HG03439 (cell line): ENCODE data around the gene MAL.
A peak's percentile ranks its signal among the peaks of the same experiment; 100 is the strongest.
"Not testable (repeated sequence)": the region's sequence is repeated elsewhere in the genome, so short reads cannot be mapped to it uniquely, and the experiment has no call there.

ENCODE experiments used
- ATAC-seq: cut with Tn5 transposase; IDR thresholded peaks from one replicate; pipeline ENCODE4 v1.9.1; 2021; ENCODE audit warnings: mild to moderate bottlenecking, moderate library complexity; ENCODE audit not compliant: unreplicated experiment

MAL gene

DNA sequence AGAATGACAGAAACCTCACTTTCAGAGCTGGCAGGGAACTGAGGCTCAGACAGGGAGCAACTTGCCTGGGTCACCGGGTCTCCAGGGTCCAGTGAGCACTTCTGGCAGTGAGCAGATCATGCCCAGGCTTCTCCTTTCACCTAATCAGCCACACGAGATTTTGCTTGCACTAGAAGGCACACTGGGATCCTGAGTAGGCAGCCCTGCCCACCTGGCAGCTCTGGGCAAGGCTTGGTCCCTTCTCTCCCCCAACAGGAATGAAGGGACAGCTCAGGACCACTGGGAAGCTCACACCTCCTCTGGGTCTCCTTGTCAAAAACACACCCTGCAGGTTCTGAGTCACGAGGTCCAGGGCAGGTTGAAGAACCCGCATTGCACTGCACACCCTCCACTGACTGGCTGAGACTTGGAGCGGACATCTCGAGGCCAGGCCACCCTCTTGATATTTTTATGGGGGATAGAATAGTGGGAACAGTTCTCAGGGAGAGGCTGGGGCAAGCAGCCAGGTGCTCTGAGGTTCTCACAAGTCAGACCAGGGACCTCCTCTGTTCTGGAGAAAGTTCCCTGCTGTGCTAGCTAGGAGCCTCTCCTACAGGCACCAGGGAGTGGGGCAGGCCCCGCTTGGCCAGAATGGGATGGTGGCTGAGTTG, 5.7 kb downstream of the MAL start:
- no peak for ATAC-seq

DNA sequence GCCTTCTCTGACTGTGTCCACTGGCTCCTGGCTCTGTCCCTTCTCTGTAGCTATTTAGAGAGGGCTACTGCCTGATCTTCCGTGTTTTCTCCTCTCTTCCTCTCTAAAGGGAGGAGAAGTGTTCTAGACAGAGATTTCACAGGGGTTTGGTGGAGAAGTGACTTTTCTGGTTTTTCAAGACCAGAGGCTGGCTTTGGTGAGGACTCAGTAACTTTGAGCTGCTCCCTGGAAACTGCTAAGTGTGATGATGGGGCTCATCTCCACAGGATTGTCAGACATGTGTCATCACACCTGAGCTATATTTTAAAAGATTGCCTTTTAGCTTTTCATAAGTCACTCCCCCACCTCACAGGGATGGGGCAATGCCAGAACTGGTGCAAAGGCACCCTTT, 6.2 kb downstream of the MAL start:
- ATAC-seq = no peak

DNA sequence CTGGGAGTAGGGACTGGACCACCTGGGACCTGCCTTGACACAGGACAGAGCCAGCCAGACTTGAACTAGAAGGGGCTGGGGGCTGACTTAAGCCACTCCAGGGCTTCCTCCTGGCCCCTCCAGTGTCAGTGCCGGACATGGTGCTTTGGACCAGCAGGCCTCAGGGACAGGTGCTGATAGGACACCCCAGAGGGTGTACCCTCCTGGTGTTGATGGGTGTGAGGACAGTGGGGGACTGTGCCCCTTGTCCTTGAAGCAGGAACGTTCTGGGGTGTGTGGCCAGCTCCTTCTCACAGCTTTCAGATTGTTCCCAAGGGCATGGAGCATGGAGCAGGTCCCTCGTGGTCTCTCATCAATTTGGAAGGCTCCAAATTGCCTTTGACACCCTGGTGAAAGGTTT, 6.8 kb downstream of the MAL start:
- no peak for ATAC-seq

DNA sequence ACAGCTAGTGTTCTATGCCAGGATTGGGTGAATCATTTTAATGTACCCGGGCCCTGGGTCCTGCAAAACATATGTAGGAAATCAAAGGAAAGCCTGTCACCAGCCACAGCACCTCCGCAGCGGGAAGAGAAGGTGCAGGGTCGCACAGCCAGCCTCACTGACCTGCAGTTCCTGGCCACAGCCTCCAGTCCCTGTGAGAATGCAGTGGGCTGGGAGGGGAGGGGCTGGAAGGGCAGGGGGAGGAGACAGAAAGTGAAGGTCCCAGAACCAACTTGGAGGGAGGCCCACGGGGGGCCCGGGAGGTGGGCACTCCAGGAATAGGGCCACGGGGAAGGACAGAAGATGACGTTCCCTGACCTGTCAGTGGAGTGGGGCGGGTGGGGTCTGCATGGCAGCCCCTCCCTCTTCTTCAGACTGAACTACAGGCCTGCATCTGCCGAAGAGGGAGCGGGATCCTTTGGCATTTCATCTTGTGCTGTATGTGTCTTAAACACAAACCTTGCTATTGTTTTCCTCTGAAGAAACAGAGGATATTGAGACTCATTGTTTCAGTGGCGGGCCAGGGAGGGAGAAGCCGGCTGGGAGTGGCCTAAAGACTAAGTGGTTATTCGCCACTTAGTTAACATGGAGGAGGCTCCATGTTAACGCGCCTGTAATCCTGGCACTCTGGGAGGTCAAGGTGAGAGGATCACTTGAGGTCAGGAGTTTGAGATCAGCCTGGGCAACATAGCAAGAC, 7.5 kb downstream of the MAL start:
- ATAC-seq = no peak

DNA sequence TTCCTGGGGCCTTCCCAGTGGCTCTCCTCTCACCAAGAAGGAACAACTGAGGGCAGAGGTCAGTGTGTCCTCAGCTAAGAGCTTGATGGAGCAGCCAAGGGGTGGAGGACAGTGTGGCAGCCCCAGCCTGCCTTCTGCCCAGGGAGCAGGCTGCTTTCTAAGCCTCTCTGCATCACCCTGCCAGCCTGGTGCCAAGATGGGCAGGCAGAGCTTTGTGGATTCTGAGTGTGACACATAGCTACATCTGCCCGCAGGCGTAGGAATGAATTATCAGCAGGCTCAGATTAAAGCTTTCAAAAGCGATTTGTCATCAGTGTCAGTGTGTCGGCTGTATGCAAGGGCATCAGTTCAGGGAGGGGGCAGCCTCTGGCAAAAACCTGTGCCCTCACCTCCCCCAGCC, 8.7 kb downstream of the MAL start:
- no peak for ATAC-seq

DNA sequence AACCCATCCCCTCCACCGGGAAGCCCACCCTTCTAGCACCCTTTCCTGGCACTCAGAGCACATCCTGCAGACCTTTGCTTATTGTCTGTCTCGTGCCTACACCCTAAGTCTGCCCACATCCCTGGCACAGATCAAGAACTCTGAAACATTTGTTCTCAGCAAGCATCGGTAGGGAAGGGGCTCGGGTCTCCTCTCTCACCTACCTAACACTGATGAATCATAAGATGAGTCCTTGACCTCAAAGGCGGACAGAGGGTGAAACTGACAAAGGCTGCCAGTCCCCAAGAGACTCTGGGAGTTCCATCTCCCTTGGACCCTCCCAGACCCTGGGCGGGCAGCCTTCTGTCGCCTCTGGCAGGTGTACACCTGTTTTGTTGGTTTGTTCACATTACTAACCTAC, 9.3 kb downstream of the MAL start:
- ATAC-seq = no peak

DNA sequence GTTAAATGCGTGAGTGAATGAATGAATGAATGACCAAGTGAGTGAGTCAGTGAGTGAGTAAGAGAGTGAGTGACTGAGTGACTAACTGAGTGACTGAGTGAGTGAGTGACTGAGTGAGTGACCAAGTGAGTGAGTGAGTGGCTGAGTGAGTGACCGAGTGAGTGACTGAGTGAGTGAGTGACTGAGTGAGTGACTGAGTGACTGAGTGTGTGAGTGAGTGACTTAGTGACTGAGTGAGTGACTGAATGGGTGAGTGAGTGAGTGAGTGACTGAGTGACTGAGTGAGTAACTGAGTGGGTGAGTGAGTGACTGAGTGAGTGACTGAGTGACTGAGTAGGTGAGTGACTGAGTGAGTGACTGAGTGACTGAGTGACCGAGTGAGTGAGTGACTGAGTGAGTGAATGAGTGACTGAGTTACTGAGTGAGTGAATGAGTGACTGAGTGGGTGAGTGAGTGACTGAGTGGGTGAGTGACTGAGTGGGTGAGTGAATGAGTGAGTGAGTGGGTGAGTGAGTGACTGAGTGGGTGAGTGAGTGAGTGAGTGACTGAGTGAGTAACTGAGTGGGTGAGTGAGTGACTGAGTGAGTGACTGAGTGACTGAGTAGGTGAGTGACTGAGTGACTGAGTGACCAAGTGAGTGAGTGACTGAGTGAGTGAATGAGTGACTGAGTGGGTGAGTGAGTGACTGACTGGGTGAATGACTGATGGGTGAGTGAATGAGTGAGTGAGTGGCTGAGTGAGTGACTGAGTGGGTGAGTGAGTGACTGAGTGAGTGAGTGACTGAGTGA, 11.3 kb downstream of the MAL start:
- ATAC-seq = no peak

DNA sequence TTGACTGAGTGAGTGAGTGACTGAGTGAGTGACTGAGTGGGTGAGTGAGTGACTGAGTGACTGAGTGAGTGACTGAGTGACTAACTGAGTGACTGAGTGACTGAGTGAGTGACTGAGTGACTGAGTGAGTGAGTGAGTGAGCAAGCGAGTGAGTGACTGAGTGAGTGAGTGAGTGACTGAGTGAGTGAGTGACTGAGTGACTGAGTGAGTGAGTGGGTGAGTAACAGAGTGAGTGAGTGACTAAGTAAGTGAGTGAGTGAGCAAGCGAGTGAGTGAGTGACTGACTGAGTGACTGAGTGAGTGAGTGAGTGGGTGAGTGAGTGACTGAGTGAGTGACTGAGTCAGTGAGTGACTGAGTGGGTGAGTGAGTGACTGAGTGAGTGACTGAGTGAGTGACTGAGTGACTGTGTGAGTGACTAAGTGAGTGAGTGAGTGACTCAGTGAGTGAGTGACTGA, 11.9 kb downstream of the MAL start:
- no peak for ATAC-seq

DNA sequence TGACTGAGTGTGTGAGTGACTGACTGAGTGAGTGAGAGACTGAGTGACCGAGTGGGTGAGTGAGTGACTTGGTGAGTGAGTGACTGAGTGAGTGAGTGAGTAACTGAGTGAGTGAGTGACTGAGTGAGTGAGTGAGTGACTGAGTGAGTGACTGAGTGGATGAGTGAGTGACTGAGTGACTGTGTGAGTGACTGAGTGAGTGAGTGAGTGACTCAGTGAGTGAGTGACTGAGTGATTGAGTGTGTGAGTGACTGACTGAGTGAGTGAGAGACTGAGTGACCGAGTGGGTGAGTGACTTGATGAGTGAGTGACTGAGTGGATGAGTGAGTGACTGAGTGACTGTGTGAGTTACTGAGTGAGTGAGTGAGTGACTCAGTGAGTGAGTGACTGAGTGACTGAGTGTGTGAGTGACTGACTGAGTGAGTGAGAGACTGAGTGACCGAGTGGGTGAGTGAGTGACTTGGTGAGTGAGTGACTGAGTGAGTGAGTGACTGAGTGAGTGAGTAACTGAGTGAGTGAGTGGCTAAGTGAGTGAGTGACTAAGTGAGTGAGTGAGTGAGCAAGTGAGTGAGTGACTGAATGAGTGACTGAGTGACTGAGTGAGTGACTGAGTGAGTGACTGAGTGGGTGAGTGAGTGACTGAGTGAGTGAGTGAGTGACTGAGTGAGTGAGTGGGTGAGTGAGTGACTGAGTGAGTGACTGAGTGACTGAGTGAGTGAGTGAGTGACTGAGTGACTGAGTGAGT, 12.5 kb downstream of the MAL start:
- not testable (repeated sequence) for ATAC-seq

DNA sequence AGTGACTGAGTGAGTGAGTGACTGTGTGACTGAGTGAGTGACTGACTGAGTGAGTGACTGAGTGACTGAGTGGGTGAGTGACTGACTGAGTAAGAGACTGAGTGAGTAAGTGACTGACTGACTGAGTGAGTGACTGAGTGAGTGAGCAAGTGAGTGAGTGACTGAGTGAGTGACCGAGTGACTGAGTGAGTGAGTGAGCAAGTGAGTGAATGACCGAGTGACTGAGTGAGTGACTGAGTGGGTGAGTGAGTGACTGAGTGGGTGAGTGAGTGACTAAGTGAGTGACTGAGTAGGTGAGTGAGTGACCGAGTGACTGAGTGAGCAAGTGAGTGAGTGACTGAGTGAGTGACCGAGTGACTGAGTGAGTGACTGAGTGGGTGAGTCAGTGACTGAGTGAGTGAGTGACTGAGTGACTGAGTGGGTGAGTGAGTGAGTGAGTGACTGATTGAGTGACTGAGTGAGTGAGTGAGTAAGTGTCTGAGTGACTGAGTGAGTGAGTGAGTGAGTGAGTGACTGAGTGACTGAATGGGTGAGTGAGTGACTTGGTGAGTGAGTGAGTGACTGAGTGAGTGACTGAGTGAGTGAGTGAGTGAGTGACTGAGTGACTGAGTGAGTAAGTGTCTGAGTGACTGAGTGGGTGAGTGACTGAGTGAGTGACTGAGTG, 13.3 kb downstream of the MAL start:
- no peak for ATAC-seq

DNA sequence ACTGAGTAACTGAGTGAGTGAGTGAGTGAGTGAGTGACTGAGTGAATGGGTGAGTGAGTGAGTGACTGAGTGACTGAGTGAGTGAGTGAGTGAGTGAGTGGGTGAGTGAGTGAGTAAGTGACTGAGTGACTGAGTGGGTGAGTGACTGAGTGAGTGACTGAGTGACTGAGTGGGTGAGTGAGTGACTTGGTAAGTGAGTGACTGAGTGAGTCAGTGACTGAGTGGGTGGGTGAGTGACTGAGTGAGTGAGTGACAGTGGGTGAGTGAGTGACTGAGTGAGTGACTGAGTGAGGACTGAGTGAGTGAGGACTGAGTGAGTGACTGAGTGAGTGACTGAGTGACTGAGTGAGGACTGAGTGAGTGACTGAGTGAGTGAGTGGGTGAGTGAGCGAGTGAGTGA, 13.9 kb downstream of the MAL start:
- no peak for ATAC-seq

DNA sequence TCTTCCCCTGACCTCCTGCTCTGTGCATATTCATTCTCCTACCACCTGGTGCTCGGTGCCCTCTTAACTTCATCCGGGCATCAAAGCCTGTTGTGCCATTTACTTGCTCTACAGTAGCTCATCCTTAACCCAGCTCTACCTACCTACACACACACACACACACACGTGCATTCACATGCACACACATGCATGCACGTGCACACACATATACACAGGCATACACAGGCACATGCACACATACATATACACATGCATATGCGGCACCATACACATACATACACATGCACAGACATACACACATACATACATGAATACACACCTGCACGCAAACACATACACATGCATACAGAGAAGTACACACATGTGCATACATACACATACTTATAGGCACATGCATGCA, 14.5 kb downstream of the MAL start:
- no peak for ATAC-seq

DNA sequence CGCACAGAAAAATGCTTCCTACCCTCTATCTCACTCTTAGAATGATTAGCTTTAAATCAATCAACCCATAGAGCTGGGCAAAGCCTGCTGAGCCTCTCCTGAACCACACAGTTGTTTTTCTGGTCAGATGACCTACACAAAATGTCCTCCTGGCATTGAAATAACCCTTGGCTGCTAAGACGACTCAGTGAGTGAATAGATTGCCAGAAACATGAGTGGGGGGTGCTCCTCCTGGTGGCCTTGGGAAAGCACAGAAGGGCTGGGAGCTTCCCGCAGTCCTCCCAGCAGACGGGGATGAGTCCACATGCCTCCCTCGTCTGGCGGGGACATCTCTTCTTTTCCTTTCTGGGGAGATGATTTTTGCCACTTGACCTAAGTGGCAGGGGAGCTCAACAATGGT, 14.9 kb downstream of the MAL start:
- ATAC-seq = no peak

DNA sequence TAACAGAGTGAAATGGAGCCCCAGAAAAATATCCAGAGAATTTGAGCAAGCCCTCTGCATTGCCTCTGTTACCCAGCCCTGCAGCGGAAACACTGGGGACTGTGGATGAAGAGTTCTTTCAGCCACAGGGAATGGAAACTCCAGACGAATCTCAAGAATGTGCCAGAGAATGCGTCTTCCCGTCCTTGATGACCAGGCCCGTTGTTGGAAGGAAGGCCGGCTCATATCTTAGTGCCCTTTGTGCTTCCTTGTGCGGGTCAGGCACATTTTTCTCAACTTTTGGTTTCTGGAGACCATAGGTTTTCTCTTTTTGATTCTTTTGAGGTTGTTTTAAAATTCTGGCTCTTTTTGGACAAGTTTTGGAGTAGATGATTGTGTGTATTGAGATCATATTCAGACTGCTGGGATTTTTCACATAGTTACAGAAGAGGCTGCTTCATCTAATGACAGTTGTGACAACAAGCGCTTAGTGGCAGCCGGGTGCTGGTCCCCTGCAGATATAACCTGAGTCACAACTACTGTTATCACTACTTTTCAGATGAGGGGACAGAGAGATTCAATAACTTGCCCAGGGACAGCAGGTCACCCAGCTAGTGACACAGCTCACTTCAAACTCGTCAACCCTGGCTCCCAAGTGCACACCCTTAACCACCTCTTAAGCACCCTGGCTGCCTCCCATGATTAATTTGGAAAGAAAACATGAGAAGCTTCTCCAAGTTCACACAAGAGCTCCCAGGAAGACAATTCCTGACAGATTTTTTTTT, 15.7 kb downstream of the MAL start:
- ATAC-seq = no peak

DNA sequence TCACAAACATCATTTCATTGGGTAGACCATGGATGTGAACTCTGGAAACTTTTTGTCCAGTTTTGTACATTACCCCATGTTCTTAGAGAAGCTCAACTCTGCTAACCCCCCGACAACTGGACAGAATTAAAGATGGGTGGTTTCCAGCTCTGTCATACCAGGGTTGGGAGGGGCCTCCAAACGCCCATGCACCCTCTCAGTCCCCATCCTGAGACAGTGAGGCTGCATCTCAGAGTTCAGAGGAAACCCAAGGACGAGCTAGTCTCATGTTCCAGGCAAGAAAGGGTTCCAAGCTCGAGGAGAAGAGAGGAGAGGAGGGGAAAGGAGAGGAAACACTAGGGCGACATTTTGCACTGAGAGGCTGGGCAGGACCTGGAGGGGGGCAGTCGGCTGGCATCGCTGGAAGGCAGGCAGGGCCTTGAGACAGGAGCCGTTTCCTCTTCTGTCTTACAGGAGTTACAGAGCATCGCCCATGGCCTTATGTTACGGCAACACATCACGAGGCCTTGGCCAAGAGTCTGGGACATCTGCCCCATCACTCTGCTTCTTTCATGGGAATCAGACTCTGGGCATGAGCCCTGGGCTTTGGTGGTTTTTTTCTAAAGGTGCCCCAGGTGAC, 16.4 kb downstream of the MAL start:
- no peak for ATAC-seq

DNA sequence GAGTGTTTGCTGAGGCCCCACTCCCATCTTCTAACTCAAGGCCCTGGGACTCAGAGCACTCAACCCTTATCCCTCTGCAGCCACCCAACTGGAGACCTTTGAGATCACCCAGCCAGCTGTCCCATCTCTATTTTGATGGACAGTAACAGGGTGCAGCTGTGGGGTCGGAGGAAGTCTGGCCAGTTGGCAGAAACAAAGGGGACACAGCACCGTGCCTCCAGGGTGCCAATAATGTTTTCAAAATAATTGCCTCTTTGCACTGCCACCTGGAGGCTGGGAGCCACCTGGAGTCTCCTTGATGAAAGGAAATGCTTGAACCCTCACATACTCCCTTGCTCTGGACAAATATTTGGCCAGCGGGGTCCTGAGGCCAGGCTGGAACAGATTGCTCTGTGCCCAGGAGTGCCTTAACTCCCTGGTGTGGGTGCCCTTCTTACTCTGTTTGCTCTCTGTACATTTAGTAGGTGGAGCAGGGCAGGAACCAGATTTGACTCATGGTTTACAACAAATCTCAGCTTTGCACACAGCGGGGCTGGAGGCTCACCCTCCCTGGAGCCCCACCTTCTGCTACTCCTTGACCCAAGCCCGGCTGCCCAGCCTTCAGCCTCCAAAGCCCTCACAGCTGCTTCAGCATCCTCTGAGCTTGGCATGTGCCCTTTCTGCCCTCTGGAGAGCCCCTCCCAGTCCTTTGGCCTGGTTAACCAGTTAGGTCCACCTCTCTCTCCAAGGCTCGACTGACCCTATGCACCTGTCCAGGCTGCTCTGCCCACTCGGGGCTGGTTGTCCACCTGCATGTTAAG, 17.2 kb downstream of the MAL start:
- no peak for ATAC-seq

DNA sequence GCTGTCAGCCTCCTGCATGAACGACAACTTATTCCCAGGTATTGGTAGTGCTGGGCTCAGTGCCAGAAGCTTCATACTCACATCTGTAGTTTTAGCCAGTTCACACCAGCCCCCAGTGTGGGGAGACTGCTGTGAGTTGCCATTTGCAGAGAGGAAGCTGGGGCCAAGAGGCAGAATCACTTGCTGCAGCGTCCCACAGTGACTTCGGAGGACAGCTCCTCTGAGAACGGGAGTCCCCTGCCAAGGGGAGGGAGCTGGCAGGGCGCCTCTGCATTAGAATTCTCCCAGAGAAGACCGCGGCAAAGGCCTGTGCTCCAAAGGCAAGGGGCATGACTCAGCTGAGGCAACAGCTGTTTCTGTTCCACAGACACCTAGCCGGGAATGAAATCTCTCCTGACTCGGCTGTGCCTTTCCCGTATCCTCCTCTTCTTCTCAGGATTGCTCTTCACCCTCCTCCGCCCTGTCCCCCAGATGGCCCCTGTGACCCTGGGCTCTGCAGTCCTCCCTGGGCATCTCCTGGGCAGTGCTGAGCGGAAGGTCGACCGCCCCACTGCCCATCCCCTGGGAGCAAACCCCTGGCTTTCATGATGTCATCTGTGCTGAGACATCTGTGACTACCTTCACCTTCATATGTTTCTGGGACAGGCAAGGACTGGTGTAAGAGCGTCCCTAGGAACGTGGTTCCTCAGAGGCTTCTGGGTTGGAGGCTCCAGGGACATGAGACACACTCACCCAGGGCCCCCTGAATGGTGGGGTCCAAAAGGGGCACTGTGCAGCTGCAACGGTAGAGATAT, 18.0 kb downstream of the MAL start:
- peak; percentile 38 for ATAC-seq

DNA sequence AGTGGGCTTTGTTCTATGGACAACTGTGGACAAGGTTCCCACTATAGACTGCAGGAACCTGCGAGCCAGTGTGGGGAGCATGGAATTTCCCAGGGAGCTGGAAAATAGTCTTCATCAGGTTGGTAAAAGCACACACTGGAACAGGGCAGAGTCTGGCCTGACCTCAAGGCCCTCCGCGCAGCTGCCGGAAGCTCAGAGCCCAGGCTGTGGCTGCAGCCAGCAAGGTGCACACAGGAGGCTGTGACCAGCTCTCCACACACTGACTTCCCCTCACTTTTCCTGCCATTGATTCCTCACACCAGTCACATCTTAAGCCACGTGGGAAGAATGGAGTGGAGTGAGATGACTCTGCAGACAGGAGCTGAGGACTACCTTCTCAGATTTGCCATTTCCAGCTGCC, 19.1 kb downstream of the MAL start:
- ATAC-seq = no peak
